ENCODE measurements around the gene GPAT3.
"Not testable (repeated sequence)": the region's sequence is repeated elsewhere in the genome, so short reads cannot be mapped to it uniquely, and the experiment has no call there.

Gene GPAT3

DNA sequence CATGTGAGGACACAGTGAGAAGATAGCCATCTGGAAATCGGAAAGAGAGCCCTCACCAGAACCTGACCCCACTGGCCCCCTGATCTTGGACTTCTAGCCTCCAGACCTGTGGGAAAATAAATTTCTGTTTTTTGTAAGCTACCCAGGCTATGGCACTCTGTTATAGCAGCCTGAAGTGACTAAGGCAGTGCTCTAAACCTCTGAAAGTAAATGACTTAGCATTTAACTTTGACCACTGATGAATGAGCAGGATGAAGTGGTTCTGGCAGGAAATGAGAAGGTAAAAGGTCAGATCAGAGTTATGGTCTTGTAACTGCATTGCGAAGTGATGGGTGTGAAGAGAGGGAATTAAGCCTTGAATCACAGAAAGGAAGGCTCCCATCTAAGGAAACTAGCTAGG is 17.0 kb downstream of the GPAT3 start:
- no peak for DNase-seq

DNA sequence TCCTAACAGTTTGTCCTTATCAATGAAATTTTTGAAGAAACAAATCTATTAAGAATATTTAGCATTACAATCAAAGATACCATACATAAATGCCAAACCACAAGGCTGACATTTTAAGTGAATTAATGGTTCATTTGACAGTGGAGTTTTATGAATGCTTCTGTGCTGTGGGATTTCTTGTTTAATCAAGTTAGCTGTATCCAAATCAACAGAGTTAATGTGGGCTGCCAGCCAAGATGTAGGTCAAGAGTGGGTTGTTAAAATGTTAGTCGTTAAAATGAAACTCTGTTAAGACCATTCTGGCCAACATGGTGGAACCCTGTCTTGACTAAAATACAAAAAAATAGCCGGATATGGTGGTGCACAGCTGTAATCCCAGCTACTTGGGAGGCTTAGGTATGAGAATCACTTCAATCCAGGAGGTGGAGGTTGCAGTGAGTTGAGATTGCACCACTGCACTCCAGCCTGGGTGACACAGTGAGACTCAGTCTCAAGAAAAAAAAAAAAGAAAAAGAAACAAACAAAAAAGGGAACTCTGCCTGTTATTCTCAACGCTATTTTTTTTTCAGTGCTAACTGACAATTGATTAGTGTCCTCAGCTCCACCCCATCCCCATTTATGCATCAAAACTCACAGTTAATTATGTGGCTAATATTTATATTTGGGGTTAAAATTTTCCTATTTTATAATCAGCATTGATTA is 20.2 kb downstream of the GPAT3 start:
- DNase-seq = no peak

DNA sequence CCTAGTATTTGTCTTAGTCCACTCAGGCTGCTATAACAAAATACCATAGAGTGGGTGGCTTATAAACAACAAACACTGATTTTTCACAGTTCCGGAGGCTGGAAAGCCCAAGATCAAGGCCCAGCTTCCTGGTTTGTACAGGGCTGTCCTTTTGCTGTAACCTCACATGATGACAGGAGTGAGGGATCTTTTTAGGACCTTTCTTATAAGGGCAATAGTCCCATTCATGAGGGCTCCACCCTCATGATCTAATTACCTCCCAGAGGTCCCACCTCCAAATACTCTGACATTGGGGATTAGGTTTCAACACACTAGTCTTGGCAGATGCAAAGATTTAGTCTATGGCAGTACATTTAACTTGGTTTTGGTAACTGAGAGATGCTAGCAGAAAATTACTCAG is 20.9 kb downstream of the GPAT3 start:
- DNase-seq = no peak

- DNase-seq = no peak
Observed at GRCh38 chr4:83558059-83558653, 22.2 kb downstream of the GPAT3 start.

- no peak for DNase-seq
Observed at GRCh38 chr4:83558680-83559079, 22.8 kb downstream of the GPAT3 start.

DNA sequence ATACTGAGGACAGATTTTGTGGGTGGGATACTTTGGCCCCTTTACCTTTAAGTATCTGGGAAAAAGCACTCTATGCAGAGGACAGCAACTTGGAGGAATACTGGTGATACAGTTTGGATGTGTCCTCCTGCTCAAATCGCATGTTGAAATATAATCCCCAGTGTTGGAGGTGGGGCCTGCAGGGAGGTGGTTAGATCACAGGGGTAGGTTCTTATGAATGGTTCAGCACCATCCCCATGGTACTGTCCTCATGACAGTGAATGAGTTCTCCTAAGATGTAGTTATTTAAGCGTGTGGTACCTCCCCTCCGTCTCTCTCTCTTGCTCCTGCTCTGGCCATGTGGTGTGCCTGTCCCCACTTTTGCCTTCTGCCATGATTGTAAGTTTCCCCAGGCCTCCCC is 24.6 kb downstream of the GPAT3 start:
- DNase-seq = no peak

DNA sequence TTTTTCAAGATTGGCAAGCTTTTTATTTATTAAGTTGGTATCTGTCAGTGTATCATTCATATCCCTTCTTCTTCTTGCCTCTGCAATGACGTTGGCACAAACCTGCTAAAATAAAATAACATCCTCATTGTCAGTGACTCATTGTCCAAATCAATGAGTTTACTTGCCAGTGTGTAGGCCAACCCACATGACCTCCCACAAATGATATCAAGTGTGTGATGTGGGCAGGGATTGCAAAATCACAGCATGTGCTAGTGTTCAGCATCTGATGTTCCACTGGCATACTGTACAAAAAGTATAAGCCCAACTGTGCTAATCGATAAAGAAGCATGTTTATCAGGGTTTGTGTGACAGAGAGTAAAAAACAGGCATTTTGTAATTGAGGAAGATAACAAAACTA is 25.5 kb downstream of the GPAT3 start:
- peak; percentile 49 for DNase-seq

DNA sequence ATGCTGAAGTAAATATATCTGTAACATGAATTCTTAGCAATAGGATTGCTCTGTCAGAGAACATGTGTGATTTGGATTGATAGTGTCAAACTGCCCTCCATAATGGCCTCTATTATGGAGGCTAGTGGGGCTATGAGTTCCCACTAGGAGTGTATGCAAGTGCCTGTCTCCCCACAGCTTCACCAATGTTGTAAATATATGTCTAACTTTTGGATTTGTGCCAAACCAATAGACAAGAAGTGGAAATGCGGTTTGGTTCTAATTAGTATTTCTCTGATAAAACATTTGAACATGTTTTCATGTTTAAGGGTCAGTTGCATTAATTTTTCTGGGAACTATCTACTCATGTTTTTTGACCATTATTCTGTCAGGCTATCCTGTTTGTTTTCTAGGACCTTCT is 28.1 kb downstream of the GPAT3 start:
- no peak for DNase-seq

DNA sequence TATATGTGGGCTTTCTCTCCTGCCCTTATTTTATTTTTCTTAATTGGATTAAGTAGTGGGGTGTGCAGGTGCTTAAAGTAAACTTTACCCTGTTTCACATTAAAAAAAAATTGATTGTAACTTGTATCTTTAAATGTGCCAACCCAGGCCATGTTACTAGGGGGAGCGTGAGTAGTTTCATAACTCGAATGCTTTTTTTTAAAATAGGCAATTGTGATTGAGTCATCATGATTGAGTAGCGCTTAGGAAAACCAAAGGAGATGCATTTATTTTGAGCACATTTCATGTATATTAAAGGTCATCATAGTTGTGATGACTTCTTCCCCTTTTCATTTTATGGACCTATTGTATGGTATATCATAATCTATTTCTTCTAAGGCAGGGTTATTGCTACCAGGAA is 32.2 kb downstream of the GPAT3 start:
- no peak for DNase-seq

DNA sequence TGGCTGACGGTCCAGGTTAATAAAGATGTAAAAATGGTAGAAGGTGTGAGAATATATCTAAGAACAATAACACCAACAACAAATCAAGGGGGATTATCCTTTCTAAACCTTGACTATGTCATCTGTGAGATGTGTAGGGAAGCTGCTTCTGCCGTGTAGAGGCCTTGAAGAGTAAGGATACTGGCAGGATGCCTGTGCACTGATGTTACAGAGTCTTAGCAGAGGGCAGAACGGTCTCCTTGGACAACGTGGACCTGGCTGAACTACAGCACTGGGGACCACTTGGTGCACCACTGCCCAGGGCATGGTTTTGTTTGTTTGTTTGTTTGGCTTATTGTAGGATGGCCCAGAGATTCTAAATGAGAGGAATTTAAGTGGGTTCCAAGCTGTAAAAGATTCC is 33.5 kb downstream of the GPAT3 start:
- DNase-seq = no peak

DNA sequence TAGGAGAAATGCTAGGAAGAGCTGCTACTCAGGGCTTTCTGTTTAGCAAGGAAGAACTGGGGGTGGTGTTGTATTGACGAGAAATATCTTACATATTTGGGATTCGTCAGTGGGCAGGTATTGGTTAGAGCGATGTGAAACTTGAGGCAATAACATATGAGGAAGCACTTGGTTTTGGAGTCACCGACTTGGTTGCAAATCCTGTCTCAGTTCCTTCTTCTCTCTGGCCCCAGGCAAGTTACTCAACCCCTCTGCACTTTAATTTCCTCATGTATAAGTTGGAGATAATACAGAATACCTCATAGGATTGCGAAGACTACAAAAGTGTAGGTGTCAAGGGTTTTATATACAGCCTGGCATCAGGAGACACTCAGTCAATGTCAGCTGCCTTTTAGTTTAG is 34.1 kb downstream of the GPAT3 start:
- peak; percentile 23 for DNase-seq

- DNase-seq = no peak
Observed at GRCh38 chr4:83572848-83573247, 36.9 kb downstream of the GPAT3 start.

DNA sequence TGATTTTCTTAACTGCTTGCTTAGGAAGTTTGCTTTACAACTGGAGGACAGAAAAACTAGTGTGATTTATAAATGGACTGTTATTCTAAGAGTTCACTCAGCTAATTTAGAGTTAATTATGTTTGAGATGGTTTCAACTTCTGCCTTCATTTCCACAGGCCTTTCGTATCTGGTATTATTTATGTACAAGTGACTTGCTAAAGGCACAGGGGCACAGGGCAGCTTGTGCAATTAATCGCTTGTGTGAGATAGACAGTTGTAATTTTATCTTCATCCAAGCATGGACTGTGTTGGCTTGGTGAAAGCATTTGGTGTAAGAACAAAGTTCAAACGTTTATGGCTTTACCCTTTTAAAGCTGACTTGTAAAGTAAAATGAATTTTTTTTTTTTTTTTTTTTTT is 38.3 kb downstream of the GPAT3 start:
- DNase-seq = no peak

GRCh38 chr4:83576237-83576636 is 40.3 kb downstream of the GPAT3 start:
- DNase-seq = not testable (repeated sequence)

- DNase-seq = no peak
Observed at GRCh38 chr4:83581411-83582288, 45.7 kb downstream of the GPAT3 start.

DNA sequence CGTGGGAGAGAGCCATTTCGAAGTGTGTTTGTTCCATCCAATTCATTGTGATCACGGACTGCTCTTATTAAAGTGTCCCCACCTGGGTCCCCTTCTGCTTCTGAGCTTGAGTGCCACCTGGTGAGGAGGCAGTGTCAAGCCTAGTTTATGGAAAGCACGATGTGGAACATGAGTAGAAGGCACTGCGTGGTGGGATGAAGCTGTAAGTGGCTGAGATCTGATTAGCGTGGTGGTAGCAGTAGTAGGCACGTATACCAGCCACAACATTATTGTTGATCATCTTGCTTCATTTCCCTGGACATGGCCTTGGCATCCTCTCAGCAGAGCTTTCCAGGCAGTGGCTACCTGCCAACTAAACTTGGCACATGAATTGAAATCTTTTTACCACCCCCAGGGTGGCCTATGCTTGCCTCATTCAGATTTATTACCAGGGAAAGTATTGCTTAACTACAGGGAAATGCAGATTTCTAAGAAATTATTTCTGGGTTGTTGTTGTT is 46.4 kb downstream of the GPAT3 start:
- DNase-seq = no peak

- no peak for DNase-seq
Observed at GRCh38 chr4:83585982-83586508, 50.1 kb downstream of the GPAT3 start.

DNA sequence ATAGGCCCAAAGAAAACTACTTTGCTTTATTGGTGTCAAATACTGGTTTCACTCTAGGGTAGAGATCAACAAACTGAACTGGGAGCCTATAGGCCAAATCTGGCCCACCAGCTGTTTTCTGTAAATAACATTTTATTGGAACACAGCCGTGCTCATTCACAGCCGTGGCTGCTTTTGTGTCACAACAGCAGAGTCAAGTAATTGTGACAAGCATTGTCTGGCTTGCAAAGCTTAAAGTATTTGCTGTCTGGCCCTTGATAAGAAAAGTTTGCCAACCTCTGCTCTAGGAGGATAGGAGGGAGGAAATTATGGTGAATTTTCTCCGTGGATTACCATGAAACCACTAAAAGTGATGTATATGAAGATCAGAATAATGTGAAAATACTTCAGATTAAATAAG is 53.4 kb downstream of the GPAT3 start:
- no peak for DNase-seq

- DNase-seq = no peak
Observed at GRCh38 chr4:83591056-83591455, 55.1 kb downstream of the GPAT3 start.

GRCh38 chr4:83591730-83592129 is 55.8 kb downstream of the GPAT3 start:
- no peak for DNase-seq

- DNase-seq = no peak
Observed at GRCh38 chr4:83599183-83599582, 63.3 kb downstream of the GPAT3 start.

- DNase-seq = no peak
Observed at GRCh38 chr4:83603129-83603528, 67.2 kb downstream of the GPAT3 start.

- no peak for DNase-seq
Observed at GRCh38 chr4:83604321-83604720, 68.4 kb downstream of the GPAT3 start.

GRCh38 chr4:83605210-83605609 is 69.3 kb downstream of the GPAT3 start:
- no peak for DNase-seq

All from CD4-positive, alpha-beta T cell treated with Interferon gamma for 1 hour (primary cell).